ENCODE measurements around the gene FOXN3.
A peak's percentile ranks its signal among the peaks of the same experiment; 100 is the strongest.
"Not testable (repeated sequence)": the region's sequence is repeated elsewhere in the genome, so short reads cannot be mapped to it uniquely, and the experiment has no call there.

The FOXN3 gene

DNA sequence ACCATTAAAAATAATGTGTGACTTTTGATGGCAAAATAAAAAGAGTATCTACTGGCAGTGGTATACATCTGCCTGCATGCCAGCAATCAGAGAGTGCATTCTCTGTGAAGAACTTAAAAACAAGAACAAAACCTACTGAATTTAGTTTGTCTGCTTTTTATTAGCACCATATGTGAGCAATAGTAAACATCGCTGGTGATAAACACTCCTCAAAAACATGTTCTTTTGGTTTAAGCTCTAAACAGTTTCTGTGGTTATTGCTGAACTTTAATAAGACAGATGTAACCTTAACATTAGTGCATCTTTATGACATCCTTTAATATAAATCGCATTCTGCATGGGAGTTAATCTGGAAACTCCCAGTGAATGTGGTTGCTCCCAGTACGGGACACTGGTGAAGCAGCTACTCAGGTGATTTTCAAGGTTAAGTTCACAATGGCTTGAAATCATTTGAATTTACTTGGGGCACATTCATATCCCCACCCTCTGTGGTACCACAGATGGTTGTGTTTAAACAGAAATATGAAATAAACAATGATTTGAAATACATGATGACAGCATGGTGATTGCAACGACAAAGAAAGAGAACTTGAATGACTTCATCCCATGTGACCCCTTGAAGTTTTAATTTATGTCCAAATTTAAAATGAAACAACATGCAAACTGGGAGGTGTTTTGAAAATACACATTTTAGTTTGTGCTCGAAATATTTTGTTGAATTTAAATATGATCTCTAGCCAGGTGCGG, 285.9 kb downstream of the FOXN3 start:
- no peak for DNase-seq (ENCODE audit: low read depth, low spot score)

GRCh38 chr14:89129570-89129969, 287.5 kb downstream of the FOXN3 start:
- DNase-seq (ENCODE audit: low read depth, low spot score): no peak

DNA sequence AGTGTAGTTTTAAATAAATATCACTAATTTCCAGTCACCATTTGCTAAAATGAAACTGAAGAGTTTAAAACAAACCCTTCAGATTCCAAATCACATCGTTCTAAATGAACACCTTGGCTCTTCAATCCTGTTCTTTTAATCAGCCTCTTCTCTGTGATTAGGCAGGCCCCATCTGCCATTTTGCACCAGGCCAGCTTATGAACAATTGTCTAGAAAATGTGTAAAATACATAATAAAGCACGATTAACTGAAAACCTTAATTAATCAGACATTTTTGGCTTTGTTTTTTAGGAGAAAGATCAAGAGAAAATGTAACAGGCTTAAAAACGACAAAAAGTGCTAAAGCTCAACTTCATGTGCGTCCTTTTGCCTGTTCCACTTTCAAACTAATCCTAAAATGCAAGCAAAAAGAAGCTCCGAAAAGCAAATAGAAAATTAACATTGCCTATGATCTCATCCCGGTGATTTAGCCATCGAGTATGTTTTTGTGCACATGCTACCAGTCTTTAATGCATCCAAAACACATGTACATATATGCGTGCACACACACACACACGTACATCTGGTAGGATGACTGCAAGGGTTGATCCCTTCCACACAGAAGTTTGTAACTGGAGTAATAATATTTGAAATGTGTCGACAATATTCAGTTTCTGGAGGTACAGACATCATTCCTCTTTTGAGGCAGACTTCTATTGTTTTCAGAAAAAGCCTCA, 288.6 kb downstream of the FOXN3 start:
- no peak for DNase-seq (ENCODE audit: low read depth, low spot score)

DNA sequence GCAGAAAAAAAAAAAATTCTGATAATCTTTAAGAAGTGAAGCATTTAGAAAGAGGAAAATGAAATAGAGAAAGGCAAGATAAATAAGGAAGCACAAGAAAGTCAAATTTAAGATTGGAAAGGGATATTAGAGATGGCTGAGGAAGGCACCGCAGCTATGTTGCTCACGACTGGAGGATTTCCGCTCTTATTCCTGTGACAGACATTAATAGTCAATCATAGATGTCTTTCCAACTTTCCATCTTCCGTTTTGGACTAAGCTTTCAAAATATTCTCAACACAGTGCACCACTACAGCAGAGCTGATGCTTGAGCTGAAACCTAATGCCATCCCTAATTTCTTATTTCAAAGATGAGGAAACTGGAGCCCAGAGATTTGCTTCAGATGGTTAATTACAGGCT, 290.6 kb downstream of the FOXN3 start:
- DNase-seq (ENCODE audit: low read depth, low spot score): no peak

DNA sequence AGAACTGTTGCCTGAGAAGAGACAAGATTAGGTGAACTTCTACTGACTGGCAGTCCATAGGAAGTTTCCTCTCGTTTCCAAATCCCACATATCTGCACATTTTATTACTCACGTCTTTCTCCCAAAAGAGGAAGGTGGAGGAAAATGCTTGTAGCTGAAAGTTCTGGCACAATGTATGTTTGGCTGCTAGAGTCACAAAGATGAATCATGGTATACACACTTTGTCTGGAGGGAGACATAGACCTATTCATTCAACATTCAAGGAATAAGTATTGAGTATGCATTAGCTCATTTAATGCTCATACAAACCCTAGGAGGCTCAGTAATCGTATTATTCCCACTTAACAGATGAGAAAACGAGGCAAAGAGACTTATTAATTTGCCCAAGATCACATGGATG, 291.8 kb downstream of the FOXN3 start:
- no peak for DNase-seq (ENCODE audit: low read depth, low spot score)

GRCh38 chr14:89123851-89124250, 293.2 kb downstream of the FOXN3 start:
- no peak for DNase-seq (ENCODE audit: low read depth, low spot score)

- DNase-seq (ENCODE audit: low read depth, low spot score): no peak
These were observed 293.8 kb downstream of the FOXN3 start for GRCh38 chr14:89123215-89123614.

GRCh38 chr14:89121968-89122620, 294.9 kb downstream of the FOXN3 start:
- DNase-seq (ENCODE audit: low read depth, low spot score): peak; percentile 62

DNA sequence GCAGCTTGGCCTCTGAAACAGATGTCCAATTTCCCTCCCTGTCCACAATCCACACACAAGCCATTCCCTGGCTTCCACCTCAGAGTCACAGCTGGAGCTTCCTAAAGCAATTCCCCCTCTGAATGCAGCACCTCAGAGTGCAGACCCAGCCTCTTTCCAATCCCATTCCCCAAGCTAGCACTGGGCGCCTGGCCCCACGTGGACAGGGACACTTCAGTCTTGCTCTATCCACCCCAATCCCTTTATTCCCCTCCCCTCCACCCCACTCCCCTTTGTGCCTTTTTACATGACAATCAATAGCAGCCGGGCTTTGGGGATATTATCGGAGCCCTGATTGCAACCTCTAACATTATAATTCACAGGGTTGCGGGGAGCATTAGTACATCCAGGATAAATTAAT, 300.0 kb downstream of the FOXN3 start:
- DNase-seq (ENCODE audit: low read depth, low spot score): no peak

DNA sequence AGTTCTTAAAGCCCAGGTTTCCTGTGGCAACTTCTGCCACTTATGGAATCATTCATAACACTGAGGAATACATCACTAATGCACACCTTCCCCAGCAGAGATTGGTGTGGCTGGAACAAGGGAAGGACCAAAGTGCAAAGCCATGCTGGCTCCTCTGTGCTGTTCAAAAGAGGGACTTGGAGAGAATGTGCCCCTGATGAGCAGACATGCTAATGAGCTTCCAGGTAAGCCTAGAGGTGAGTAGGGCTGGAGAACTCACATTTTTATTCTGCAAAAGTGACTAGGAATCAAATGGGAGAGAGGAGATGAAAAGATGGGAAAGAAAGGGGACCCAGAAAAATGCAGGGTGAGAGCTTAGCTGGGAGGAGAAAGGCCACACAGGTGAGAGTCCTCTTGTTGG, 302.9 kb downstream of the FOXN3 start:
- no peak for DNase-seq (ENCODE audit: low read depth, low spot score)

GRCh38 chr14:89112720-89113119, 304.3 kb downstream of the FOXN3 start:
- no peak for DNase-seq (ENCODE audit: low read depth, low spot score)

DNA sequence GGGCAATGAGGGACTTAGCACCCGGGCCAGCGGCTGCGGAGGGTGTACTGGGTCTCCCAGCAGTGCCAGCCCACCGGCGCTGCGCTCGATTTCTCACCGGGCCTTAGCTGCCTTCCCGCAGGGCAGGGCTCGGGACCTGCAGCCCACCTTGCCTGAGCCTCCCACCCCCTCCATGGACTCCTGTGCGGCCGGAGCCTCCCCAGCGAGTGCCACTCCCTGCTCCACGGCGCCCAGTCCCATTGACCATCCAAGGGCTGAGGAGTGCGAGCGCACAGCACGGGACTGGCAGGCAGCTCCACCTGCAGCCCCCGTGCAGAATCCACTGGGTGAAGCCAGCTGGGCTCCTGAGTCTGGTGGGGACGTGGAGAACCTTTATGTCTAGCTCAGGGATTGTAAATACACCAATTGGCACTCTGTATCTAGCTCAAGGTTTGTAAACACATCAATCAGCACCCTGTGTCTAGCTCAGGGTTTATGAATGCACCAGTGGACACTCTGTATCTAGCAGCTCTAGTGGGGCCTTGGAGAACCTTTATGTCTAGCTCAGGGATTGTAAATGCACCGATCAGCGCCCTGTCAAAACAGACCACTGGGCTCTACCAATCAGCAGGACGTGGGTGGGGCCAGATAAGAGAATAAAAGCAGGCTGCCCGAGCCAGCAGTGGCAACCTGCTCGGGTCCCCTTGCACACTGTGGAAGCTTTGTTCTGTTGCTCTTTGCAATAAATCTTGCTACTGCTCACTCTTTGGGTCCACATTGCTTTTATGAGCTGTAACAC, 305.1 kb downstream of the FOXN3 start:
- DNase-seq (ENCODE audit: low read depth, low spot score): not testable (repeated sequence)

DNA sequence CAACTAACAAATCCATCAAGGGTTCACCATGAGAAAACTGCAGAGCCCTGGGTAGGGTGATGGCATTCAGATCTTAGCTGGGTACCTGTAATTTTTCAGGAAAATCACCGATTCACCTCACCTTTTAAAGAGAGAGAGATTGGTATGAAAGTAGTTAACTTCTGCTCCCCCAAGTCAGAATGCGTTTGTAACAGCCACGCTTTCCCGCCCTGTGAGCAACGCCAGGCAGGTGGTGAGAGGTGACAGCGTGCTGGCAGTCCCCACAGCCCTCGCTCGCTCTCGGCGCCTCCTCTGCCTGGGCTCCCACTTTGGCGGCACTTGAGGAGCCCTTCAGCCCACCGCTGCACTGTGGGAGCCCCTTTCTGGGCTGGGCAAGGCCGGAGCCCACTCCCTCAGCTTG, 305.8 kb downstream of the FOXN3 start:
- not testable (repeated sequence) for DNase-seq (ENCODE audit: low read depth, low spot score)

DNA sequence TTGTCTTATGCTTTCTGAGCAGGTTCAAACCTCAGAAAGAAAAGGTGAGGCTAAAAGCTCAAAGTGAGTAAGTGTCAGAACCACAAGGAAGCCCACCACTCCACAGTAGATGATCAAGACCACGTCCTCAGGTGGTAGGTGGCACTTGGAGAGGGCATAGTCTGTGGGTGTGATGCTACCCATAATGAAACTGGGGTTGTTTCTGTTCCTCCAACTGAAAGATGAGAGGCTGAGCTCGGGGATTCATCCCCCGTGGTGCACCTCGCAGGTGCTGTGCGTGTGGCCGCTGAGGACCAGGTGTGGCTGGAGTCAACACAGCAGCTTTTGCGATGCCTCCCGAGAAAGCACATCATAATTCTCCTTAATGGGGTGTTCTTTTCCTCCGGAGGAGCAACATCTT, 306.9 kb downstream of the FOXN3 start:
- DNase-seq (ENCODE audit: low read depth, low spot score): no peak

- DNase-seq (ENCODE audit: low read depth, low spot score): no peak
These were observed 308.4 kb downstream of the FOXN3 start for GRCh38 chr14:89108608-89109007.

- DNase-seq (ENCODE audit: low read depth, low spot score): no peak
These were observed 309.4 kb downstream of the FOXN3 start for GRCh38 chr14:89107626-89108025.

All from ELF-1 (cell line).